IMR-90 (cell line): ENCODE results near the gene ADGRG2. TPM values are rescaled to one million over a fixed set of nuclear protein-coding genes. Genes with fewer than 3 reads are reported as not detected.

Source experiments
- ATAC-seq: fragments of 200-7000 bp; cut with Tn5 transposase; 2 replicates; pipeline ENCODE4 v1.9.1; 2020; ENCODE audit warnings: low read depth, mild to moderate bottlenecking, moderate library complexity
- BruUV-seq: library from RNA; stranded (reverse); fragments of 400-500 nt; replicated peaks from 2 replicates; lab custom pipeline; 2021; lab: Mats Ljungman, UMichigan
- CTCF ChIA-PET: fragments of 300-600 bp; formaldehyde crosslinking; extraction: SDS; loops from one replicate; lab custom pipeline; 2021; ENCODE audit warnings: antibody characterized with exemption; lab: Yijun Ruan, JAX
- POLR2A ChIA-PET: fragments of 300-600 bp; sonication (Branson Sonifier 250); formaldehyde crosslinking; loops from one replicate; lab custom pipeline; 2022; ENCODE audit warnings: antibody characterized with exemption; ENCODE audit not compliant: unreplicated experiment; lab: Charles Lee
- DNase-seq: peaks from one replicate; pipeline ENCODE4 v3.0.0; 2013
- H2AFZ ChIP-seq: replicated peaks from 2 replicates; pipeline ENCODE3; 2013; ENCODE audit warnings: low read length, mild to moderate bottlenecking; ENCODE audit not compliant: poor library complexity
- H2AK5ac ChIP-seq: 2 replicates; pipeline ENCODE4 v1.6.1; 2013; ENCODE audit warnings: low read depth, low read length, inconsistent platforms
- H2AK9ac ChIP-seq: replicated peaks from 2 replicates; pipeline ENCODE3; 2013; ENCODE audit warnings: mild to moderate bottlenecking, low read depth, low read length, moderate library complexity; ENCODE audit not compliant: poor library complexity
- H2BK120ac ChIP-seq: 2 replicates; pipeline ENCODE4 v1.6.1; 2013; ENCODE audit warnings: low read depth, low read length, inconsistent platforms
- H2BK15ac ChIP-seq: 3 replicates; pipeline ENCODE4 v1.6.1; 2013; ENCODE audit warnings: low read depth, low read length, inconsistent platforms
- H2BK20ac ChIP-seq: 2 replicates; pipeline ENCODE4 v1.6.1; 2013; ENCODE audit warnings: low read depth, mild to moderate bottlenecking, inconsistent platforms, low read length, moderate library complexity
- H2BK5ac ChIP-seq: 2 replicates; pipeline ENCODE4 v1.6.1; 2013; ENCODE audit warnings: mild to moderate bottlenecking, low read depth, low read length, inconsistent platforms; ENCODE audit not compliant: poor library complexity, severe bottlenecking
- H3K14ac ChIP-seq: replicated peaks from 2 replicates; pipeline ENCODE4 v1.6.1; 2013; ENCODE audit warnings: low read depth, low read length, inconsistent platforms
- H3K18ac ChIP-seq: 2 replicates; pipeline ENCODE4 v1.6.1; 2013; ENCODE audit warnings: low read depth, low read length, control low read depth
- H3K23ac ChIP-seq: 2 replicates; pipeline ENCODE4 v1.6.1; 2013; ENCODE audit warnings: low read depth, low read length, inconsistent platforms
- H3K27ac ChIP-seq: 2 replicates; pipeline ENCODE4 v1.5.1; 2013; ENCODE audit warnings: mild to moderate bottlenecking, control low read depth, low read length; ENCODE audit not compliant: insufficient read depth
- H3K27me3 ChIP-seq: 2 replicates; pipeline ENCODE4 v1.6.1; 2013; ENCODE audit warnings: low read length; ENCODE audit not compliant: control insufficient read depth, insufficient read depth
- H3K36me3 ChIP-seq: 2 replicates; pipeline ENCODE4 v1.6.1; 2013; ENCODE audit warnings: low read length, mixed read lengths; ENCODE audit not compliant: control insufficient read depth, insufficient read depth
- H3K4ac ChIP-seq: 2 replicates; pipeline ENCODE4 v1.6.1; 2013; ENCODE audit warnings: low read depth, low read length, inconsistent platforms
- H3K4me1 ChIP-seq: 2 replicates; pipeline ENCODE4 v1.6.1; 2013; ENCODE audit warnings: low read length, mixed read lengths; ENCODE audit not compliant: control insufficient read depth, insufficient read depth
- H3K4me2 ChIP-seq: 2 replicates; pipeline ENCODE4 v1.6.1; 2013; ENCODE audit warnings: low read depth, mild to moderate bottlenecking, control low read depth, low read length, moderate library complexity
- H3K4me3 ChIP-seq: 2 replicates; pipeline ENCODE4 v1.5.1; 2013; ENCODE audit warnings: low read depth, mild to moderate bottlenecking, control low read depth, low read length, moderate library complexity; ENCODE audit not compliant: insufficient read depth
- H3K56ac ChIP-seq: 2 replicates; pipeline ENCODE4 v1.6.1; 2013; ENCODE audit warnings: low read length, inconsistent platforms; ENCODE audit not compliant: insufficient read depth; ENCODE audit errors: extremely low read depth
- H3K79me1 ChIP-seq, 2 experiments: 2 replicates each; pipeline ENCODE4 v1.6.1; 2013; ENCODE audit warnings: low read length in 2 of 2, inconsistent platforms in 1 of 2, low read depth in 1 of 2
- H3K9ac ChIP-seq: 2 replicates; pipeline ENCODE4 v1.6.1; 2013; ENCODE audit warnings: low read depth, low read length, control low read depth
- H3K9me1 ChIP-seq: 2 replicates; pipeline ENCODE4 v1.6.1; 2013; ENCODE audit warnings: low read length, inconsistent platforms; ENCODE audit not compliant: insufficient read depth
- H3K9me3 ChIP-seq: 2 replicates; pipeline ENCODE4 v1.6.1; 2013; ENCODE audit warnings: low read length; ENCODE audit not compliant: control insufficient read depth, insufficient read depth
- H4K20me1 ChIP-seq: 2 replicates; pipeline ENCODE4 v1.6.1; 2013; ENCODE audit warnings: low read length, inconsistent platforms; ENCODE audit not compliant: insufficient read depth
- H4K5ac ChIP-seq: 2 replicates; pipeline ENCODE4 v1.6.1; 2013; ENCODE audit warnings: mild to moderate bottlenecking, low read depth, low read length, control low read depth
- H4K8ac ChIP-seq, 2 experiments: 2 replicates each; pipeline ENCODE4 v1.6.1; 2013; ENCODE audit warnings: low read depth in 2 of 2, low read length in 2 of 2, control low read depth in 1 of 2, inconsistent platforms in 1 of 2
- H4K91ac ChIP-seq: 2 replicates; pipeline ENCODE4 v1.6.1; 2013; ENCODE audit warnings: low read depth, low read length, inconsistent platforms; ENCODE audit not compliant: insufficient read depth
- BHLHE40 ChIP-seq: fragments of 150-350 bp; IDR thresholded peaks from 2 replicates; pipeline ENCODE4 v1.6.1; 2016; ENCODE audit warnings: mild to moderate bottlenecking, low read depth, low read length
- MAFK ChIP-seq: IDR thresholded peaks from 2 replicates; pipeline ENCODE4 v1.6.1; 2012; ENCODE audit warnings: low read depth, low read length, improper control_type of control experiment
- MXI1 ChIP-seq: IDR thresholded peaks from 2 replicates; pipeline ENCODE4 v1.6.1; 2012; ENCODE audit warnings: low read depth, mild to moderate bottlenecking, low read length, moderate library complexity, borderline replicate concordance
- NFE2L2 ChIP-seq: fragments of 150-350 bp; IDR thresholded peaks from 2 replicates; pipeline ENCODE4 v1.6.1; 2016; ENCODE audit warnings: low read depth, mild to moderate bottlenecking, low read length
- POLR2A ChIP-seq: IDR thresholded peaks from 2 replicates; pipeline ENCODE4 v1.6.1; 2012; ENCODE audit warnings: mild to moderate bottlenecking, low read depth, low read length
- RCOR1 ChIP-seq: IDR thresholded peaks from 2 replicates; pipeline ENCODE4 v1.6.1; 2012; ENCODE audit warnings: mild to moderate bottlenecking, low read length, improper control_type of control experiment; ENCODE audit not compliant: insufficient replicate concordance
- RFX5 ChIP-seq: IDR thresholded peaks from 2 replicates; pipeline ENCODE4 v1.8.0; 2012; ENCODE audit warnings: low read depth, mild to moderate bottlenecking, low read length, moderate library complexity
- SMC3 ChIP-seq: fragments of 150-350 bp; IDR thresholded peaks from 2 replicates; pipeline ENCODE4 v1.6.1; 2016; ENCODE audit warnings: low read depth, mild to moderate bottlenecking, antibody characterized with exemption, low read length, moderate library complexity
- USF2 ChIP-seq: fragments of 150-350 bp; IDR thresholded peaks from 2 replicates; pipeline ENCODE4 v1.6.1; 2017; ENCODE audit warnings: mild to moderate bottlenecking, antibody characterized with exemption, low read length, low read depth
- WGBS, 2 experiments: methylation state at CpG; one replicate each; pipeline versions ENCODE4 v1.1.5 to v1.1.7; 2013; ENCODE audit warnings: missing lambda C conversion rate in 2 of 2; ENCODE audit not compliant: insufficient read length in 1 of 2; ENCODE audit errors: extremely low coverage in 2 of 2; 5-methylcytosine and 5-hydroxymethylcytosine counted together
- dilution Hi-C: fragments of 300-500 bp; cut with HindIII; formaldehyde crosslinking; loops from one replicate; pipeline ENCODE4 v1.14.3; 2018; ENCODE audit warnings: low sequenced_read_pairs; ENCODE audit not compliant: unreplicated experiment
- in situ Hi-C: fragments of 300-500 bp; cut with MboI; formaldehyde crosslinking; loops from 3 replicates; pipeline ENCODE4 v1.14.3; 2019; ENCODE audit warnings: low sequenced_read_pairs, inconsistent platforms, mixed read lengths
- intact Hi-C: fragments of 100-400 bp; cut with micrococcal nuclease; formaldehyde crosslinking; loops from 2 replicates; pipeline ENCODE4 v1.10.0; 2022
- polyA plus RNA-seq, 3 experiments: library from polyadenylated mRNA; depleted of rRNA; stranded (reverse); fragments of >200 nt; gene quantifications; 2 replicates each; pipeline ENCODE4 v1.2.3, GENCODE V29; 2012; ENCODE audit warnings: low replicate concordance in 1 of 3
- total RNA-seq: library from RNA; depleted of rRNA; stranded (reverse); fragments of >200 nt; gene quantifications from 2 replicates; pipeline ENCODE4 v1.2.3, GENCODE V29; 2012

Gene ADGRG2
- total and polyA plus RNA-seq, 2 of the 4 experiments (the other 2 are of a cell fraction), result under 0.01 to 0.07 TPM

- H3K27ac ChIP-seq, result no peak overlapping the region
- no peak overlapping the region for H3K9ac ChIP-seq
- no TSS peak for BruUV-seq
- ChIA-PET POLR2A (no interaction called here), CTCF (no interaction called here)
- no peak; the same call in 1 of the 2 replicates for ATAC-seq
- no peaks in the 10 kb centered on the region for H3K9me1 ChIP-seq
- H3K18ac ChIP-seq, result no peak overlapping the region
- H4K8ac ChIP-seq, result no peak overlapping the region
- H2AFZ ChIP-seq, result no peak overlapping the region
- dilution Hi-C loops, result no loop called here
- no peaks in the 10 kb centered on the region for H3K4me1 ChIP-seq
- H2BK20ac ChIP-seq, result no peak overlapping the region
- no peaks in the 10 kb centered on the region for H3K36me3 ChIP-seq
- no peak overlapping the region for H3K4me3 ChIP-seq
- H3K79me1 ChIP-seq, result no peaks in the 10 kb centered on the region
- no peak overlapping the region for H2BK15ac ChIP-seq
- intact Hi-C loops, result no loop called here
- in situ Hi-C loops, result no loop called here
- no peaks in the 10 kb centered on the region for H4K20me1 ChIP-seq
- no peaks in the 10 kb centered on the region for H3K27me3 ChIP-seq
- no peak for DNase-seq
- no peak overlapping the region for H2BK120ac ChIP-seq
- no CpG with 5 or more reads among the region's 2 CpGs for WGBS, 2 experiments
- H3K14ac ChIP-seq, result no peak overlapping the region
- no peak overlapping the region for H3K4ac ChIP-seq
- no peak overlapping the region for H2AK9ac ChIP-seq
- no peak overlapping the region for H4K5ac ChIP-seq
- H2BK5ac ChIP-seq, result no peak overlapping the region
- no peaks in the 10 kb centered on the region for H3K9me3 ChIP-seq
- no peak overlapping the region for H3K4me2 ChIP-seq
- no peak overlapping the region for H3K23ac ChIP-seq
- H4K91ac ChIP-seq, result no peak overlapping the region
- no peak overlapping the region for H2AK5ac ChIP-seq
- no peak overlapping the region for H3K56ac ChIP-seq
- TF ChIP-seq NFE2L2, result no peak
- no peak for TF ChIP-seq USF2
- no peak for TF ChIP-seq SMC3
- TF ChIP-seq RCOR1, result no peak
- no peak for TF ChIP-seq RFX5
- TF ChIP-seq BHLHE40, result no peak
- TF ChIP-seq POLR2A, result no peak
- no peak for TF ChIP-seq MAFK
- no peak for TF ChIP-seq MXI1
Measured at GRCh38 chrX:19057856-19058255, 64.4 kb downstream of the ADGRG2 start.
